ENCODE data around the gene SOST. TPM values are rescaled to one million over a fixed set of nuclear protein-coding genes. Genes with fewer than 3 reads are reported as not detected.

The SOST gene
- total and polyA plus RNA-seq, 4 experiments from 2014 or later, result not detected

DNA sequence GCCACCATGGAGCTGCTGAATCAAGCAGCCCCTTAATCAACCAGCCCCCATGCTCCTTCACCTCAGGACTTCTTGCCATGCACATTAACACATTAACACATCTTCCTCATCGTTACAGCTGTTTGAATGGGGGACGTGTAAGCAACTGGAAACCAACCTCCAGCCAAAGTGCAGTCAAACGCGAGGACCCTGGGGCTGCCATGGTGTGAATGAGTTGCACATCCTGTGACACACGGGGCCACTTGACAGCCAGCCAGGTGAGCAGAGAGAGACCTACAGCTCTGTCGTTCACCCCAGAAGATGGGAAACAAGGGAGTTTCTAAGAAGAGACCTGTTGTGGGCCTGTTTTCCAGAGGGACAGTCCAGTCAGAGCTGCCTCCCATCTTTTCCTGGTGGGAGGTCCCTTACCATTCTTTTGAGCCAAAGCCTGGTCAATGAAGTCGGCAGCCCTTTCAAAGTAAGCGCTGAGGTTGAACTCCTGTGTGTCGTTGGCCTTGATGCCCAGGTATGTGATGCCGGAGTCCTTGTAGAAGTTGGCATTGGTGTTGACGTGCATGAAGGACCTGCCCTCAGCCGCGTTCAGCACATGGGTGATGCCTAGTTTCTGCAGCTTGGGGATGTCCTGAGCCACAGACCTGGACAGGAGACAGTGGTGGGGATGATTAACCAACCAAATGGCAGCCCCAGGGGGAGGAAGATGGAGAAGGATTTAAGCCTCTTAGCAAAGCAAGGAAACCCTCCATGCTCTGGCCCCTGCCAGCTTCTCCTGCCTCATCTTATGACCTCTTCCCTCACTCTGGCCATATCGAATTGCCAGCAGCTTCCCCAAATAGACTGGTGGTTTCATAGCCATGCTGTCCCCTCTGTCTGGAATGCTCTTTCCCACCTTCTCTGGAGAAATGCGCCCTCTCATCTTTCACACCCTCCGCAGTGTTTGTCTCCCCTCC, 16.0 kb upstream of the SOST start:
- Mint-ChIP-seq H3K27me3 (no peaks in the 10 kb centered on the region), H3K4me3 (no peak overlapping the region), H3K9me3 (no peaks in the 10 kb centered on the region), H3K36me3 (peaks cover 26 to 30% of the 10 kb centered on the region in 2 donors), H3K4me1 (peaks cover 0 to 10% (median 3%) of the 10 kb centered on the region in 4 donors), H3K27ac (peak overlapping the region in 1 of 7 donors; percentile 38)
- H3K4me1 ChIP-seq (ENCODE audit: insufficient read depth, low read length), result peaks cover 9% of the 10 kb centered on the region
- H3K27ac ChIP-seq (ENCODE audit: low read depth, low read length), result no peak overlapping the region
- H3K27me3 ChIP-seq (ENCODE audit: insufficient read depth, low read length), result no peaks in the 10 kb centered on the region
- no peaks in the 10 kb centered on the region for H3K9me3 ChIP-seq (ENCODE audit: control insufficient read depth in 1 of 2, low read length in 2 of 2)
- CTCF ChIA-PET (ENCODE audit: partially characterized antibody), result interaction anchor here (1.2 to 2.7 kb wide), 2 partner anchors 8 to 14 kb away, joined by 4 to 20 read pairs; no protein-coding TSS in a partner anchor
- intact Hi-C loops (cut with micrococcal nuclease), result no loop called here
- H3K4me3 ChIP-seq (ENCODE audit: low read length in 2 of 2), result no peak overlapping the region
- no peak for DNase-seq
- POLR2A ChIA-PET (ENCODE audit: partially characterized antibody), result no interaction called here
- H3K36me3 ChIP-seq (ENCODE audit: insufficient read depth, low read length), result no peaks in the 10 kb centered on the region

DNA sequence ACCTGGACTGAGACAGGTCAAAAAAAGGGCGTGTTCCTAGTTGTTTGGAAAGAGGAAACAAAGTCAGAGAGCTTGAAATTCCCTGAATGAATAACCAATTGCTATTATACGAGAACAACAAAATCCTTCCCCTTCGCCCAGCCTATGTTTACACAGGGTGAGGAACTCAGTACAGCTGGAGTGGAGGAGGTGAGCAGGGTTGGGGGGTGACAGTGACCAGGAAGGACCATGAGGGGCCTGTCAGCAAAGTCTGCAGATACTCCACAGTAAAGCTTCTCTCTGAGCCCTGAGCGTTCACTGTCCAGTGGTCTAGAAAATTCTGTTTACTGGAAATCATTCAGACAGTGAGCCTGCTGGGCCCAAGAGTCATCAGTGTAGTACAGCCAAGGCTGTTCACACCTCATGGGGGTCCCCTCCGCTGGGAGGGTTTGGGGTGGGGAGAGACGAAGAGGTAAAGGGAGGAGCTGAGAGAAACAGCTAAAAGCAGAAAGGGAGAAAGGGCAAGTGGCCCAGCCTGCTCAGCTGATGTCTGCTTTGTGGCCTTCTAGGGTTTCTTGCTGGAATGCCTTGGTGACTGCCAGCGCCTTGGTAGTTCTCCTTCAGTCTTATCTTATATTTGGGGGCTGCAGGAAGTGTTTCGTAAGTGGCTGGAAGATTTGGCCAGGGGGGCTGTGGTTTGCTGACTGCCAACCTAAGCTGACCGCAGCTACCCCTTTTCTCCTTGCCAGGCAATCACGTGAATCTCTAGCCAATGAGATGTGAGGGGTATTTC, 14.5 kb upstream of the SOST start:
- H3K9me3 ChIP-seq (ENCODE audit: control insufficient read depth in 1 of 2, low read length in 2 of 2), result no peaks in the 10 kb centered on the region
- peaks cover 3% of the 10 kb centered on the region for H3K4me1 ChIP-seq (ENCODE audit: insufficient read depth, low read length)
- no peaks in the 10 kb centered on the region for H3K27me3 Mint-ChIP-seq
- H3K36me3 Mint-ChIP-seq, result peaks cover 32 to 38% of the 10 kb centered on the region in 2 donors
- POLR2A ChIA-PET (ENCODE audit: partially characterized antibody), result interaction anchor here (1.0 kb wide), 1 partner anchor 78 kb away, joined by 4 read pairs; no protein-coding TSS in a partner anchor
- CTCF ChIA-PET (ENCODE audit: partially characterized antibody), result interaction anchor here (1.3 to 1.4 kb wide), 2 partner anchors 12 to 14 kb away, joined by 3 to 5 read pairs; partner anchors contain the start of gene SOST
- no peaks in the 10 kb centered on the region for H3K36me3 ChIP-seq (ENCODE audit: insufficient read depth, low read length)
- H3K27me3 ChIP-seq (ENCODE audit: insufficient read depth, low read length), result no peaks in the 10 kb centered on the region
- no peak overlapping the region for H3K4me3 ChIP-seq (ENCODE audit: low read length in 2 of 2)
- intact Hi-C loops (cut with micrococcal nuclease), result no loop called here
- peaks cover 0 to 4% (median 3%) of the 10 kb centered on the region in 4 donors for H3K4me1 Mint-ChIP-seq
- no peaks in the 10 kb centered on the region for H3K9me3 Mint-ChIP-seq
- no peak overlapping the region for H3K27ac ChIP-seq (ENCODE audit: low read depth, low read length)
- no peak for DNase-seq
- H3K4me3 Mint-ChIP-seq, result no peak overlapping the region
- peak overlapping the region in 1 of 7 donors; percentile 5 for H3K27ac Mint-ChIP-seq

DNA sequence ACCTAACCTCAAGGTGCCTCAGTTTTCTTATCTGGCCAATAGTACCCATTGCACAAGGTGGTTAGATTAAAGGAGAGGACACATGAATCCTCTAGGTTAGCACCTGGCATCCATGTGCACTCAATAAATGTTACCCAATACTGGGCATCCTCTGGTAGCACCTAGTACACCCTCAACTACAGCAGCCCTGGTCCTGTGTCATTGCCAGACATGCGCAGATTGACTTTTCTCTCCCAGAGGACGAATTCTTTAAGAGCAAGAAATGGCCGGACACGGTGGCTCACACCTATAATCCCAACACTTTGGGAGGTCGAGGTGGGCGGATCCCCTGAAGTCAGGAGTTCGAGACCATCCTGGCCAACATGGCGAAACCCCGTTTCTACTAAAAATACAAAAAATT, 12.9 kb upstream of the SOST start:
- Histone ChIP-seq H3K27ac (ENCODE audit: low read depth, low read length) (no peak overlapping the region), H3K27me3 (ENCODE audit: insufficient read depth, low read length) (no peaks in the 10 kb centered on the region), H3K36me3 (ENCODE audit: insufficient read depth, low read length) (no peaks in the 10 kb centered on the region), H3K9me3 (ENCODE audit: control insufficient read depth in 1 of 2, low read length in 2 of 2) (no peaks in the 10 kb centered on the region), H3K4me1 (ENCODE audit: insufficient read depth, low read length) (no peaks in the 10 kb centered on the region), H3K4me3 (ENCODE audit: low read length in 2 of 2) (no peak overlapping the region)
- ChIA-PET CTCF (ENCODE audit: partially characterized antibody) (no interaction called here), POLR2A (ENCODE audit: partially characterized antibody) (no interaction called here)
- H3K4me3 Mint-ChIP-seq, result no peak overlapping the region
- no peak for DNase-seq
- H3K27ac Mint-ChIP-seq, result no peak overlapping the region
- intact Hi-C loops (cut with micrococcal nuclease), result no loop called here
- no peaks in the 10 kb centered on the region for H3K27me3 Mint-ChIP-seq
- peaks cover 32 to 38% of the 10 kb centered on the region in 2 donors for H3K36me3 Mint-ChIP-seq
- no peaks in the 10 kb centered on the region for H3K9me3 Mint-ChIP-seq
- H3K4me1 Mint-ChIP-seq, result peaks cover 0 to 4% (median under 1%) of the 10 kb centered on the region in 4 donors

DNA sequence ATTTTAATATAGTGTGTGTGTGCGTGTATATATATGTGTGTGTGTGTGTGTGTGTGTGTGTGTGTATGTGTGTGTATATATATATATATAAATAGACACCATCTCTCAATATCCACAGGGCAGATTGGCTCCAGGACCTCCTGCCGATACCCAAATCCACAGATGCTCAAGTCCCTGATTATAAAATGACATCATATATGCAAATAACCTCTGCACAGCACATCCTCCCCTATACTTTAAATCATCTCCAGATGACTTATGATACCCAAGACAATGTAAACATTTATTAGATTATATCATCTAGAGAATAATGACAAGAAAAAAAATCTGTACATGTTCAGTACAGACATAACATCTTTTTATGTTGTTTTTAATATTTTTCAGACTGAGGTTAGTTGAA, 12.4 kb upstream of the SOST start:
- DNase-seq, result no peak
- no peak overlapping the region for H3K27ac ChIP-seq (ENCODE audit: low read depth, low read length)
- no peaks in the 10 kb centered on the region for H3K4me1 ChIP-seq (ENCODE audit: insufficient read depth, low read length)
- no peaks in the 10 kb centered on the region for H3K9me3 Mint-ChIP-seq
- H3K4me3 ChIP-seq (ENCODE audit: low read length in 2 of 2), result no peak overlapping the region
- H3K36me3 Mint-ChIP-seq, result peaks cover 32 to 38% of the 10 kb centered on the region in 2 donors
- POLR2A ChIA-PET (ENCODE audit: partially characterized antibody), result no interaction called here
- H3K27ac Mint-ChIP-seq, result no peak overlapping the region
- H3K27me3 ChIP-seq (ENCODE audit: insufficient read depth, low read length), result no peaks in the 10 kb centered on the region
- no peaks in the 10 kb centered on the region for H3K36me3 ChIP-seq (ENCODE audit: insufficient read depth, low read length)
- intact Hi-C loops (cut with micrococcal nuclease), result no loop called here
- peaks cover 0 to 2% (median 0%) of the 10 kb centered on the region in 4 donors for H3K4me1 Mint-ChIP-seq
- H3K9me3 ChIP-seq (ENCODE audit: control insufficient read depth in 1 of 2, low read length in 2 of 2), result no peaks in the 10 kb centered on the region
- H3K4me3 Mint-ChIP-seq, result no peak overlapping the region
- no peaks in the 10 kb centered on the region for H3K27me3 Mint-ChIP-seq
- CTCF ChIA-PET (ENCODE audit: partially characterized antibody), result interaction anchor here (16.4 kb wide), 1 partner anchor 74 kb away, joined by 625 read pairs; no protein-coding TSS in a partner anchor

DNA sequence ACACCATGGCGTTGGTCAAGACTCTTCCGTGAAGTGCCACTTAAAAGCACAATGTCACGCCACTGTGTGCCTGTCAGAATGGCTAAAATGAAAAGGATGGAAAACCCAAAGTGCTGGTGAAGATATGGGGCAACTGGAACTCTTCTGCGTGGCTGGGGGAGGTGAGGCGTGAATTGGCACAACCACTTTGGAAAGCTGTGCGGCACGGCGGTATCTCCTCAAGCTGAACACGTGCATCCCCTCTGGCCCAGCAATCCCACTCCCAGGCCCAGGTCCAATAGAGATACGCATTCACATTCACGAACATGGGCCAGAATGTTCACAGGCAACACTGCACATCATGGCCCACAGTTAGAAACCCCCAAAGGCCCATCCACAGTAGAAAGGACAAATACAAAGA, 11.3 kb upstream of the SOST start:
- Histone ChIP-seq H3K27me3 (ENCODE audit: insufficient read depth, low read length) (no peaks in the 10 kb centered on the region), H3K27ac (ENCODE audit: low read depth, low read length) (no peak overlapping the region), H3K9me3 (ENCODE audit: control insufficient read depth in 1 of 2, low read length in 2 of 2) (no peaks in the 10 kb centered on the region), H3K4me3 (ENCODE audit: low read length in 2 of 2) (no peak overlapping the region), H3K36me3 (ENCODE audit: insufficient read depth, low read length) (no peaks in the 10 kb centered on the region), H3K4me1 (ENCODE audit: insufficient read depth, low read length) (no peaks in the 10 kb centered on the region)
- Mint-ChIP-seq H3K36me3 (peaks cover 30 to 38% of the 10 kb centered on the region in 2 donors), H3K4me3 (no peak overlapping the region), H3K27ac (peak overlapping the region in 2 of 7 donors; percentile 8 to 14), H3K9me3 (no peaks in the 10 kb centered on the region), H3K27me3 (no peaks in the 10 kb centered on the region), H3K4me1 (no peaks in the 10 kb centered on the region)
- DNase-seq, result no peak
- intact Hi-C loops (cut with micrococcal nuclease), result no loop called here
- ChIA-PET CTCF (ENCODE audit: partially characterized antibody) (interaction anchor here (1.2 to 16.4 kb wide), 3 partner anchors 73 to 84 kb away, joined by 3 to 625 read pairs (median 4); partner anchors contain the start of gene CD300LG), POLR2A (ENCODE audit: partially characterized antibody) (no interaction called here)

DNA sequence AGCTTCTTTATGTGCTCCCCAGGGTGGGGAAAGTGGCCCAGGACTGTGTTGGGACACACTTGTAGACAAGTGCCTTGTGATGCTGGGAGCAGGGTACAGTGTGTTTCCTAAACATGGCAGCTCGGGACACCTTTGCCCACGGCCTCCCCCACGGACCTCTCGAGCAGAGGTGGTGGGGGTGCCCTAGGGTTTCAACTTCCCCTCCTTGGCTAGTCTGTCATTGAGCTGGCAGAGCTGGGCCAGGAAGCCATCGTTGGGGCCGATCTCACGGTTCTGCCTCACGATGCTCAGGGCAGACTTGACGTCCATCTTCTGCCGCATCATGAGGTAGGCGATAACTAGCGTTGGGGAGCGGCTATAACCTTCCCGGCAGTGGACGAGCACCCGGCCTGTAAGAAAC, 10.8 kb upstream of the SOST start:
- Mint-ChIP-seq H3K27ac (no peak overlapping the region), H3K4me1 (no peaks in the 10 kb centered on the region), H3K27me3 (no peaks in the 10 kb centered on the region), H3K4me3 (no peak overlapping the region), H3K9me3 (no peaks in the 10 kb centered on the region), H3K36me3 (peaks cover 30 to 38% of the 10 kb centered on the region in 2 donors)
- intact Hi-C loops (cut with micrococcal nuclease), result no loop called here
- DNase-seq, result no peak
- H3K4me3 ChIP-seq (ENCODE audit: low read length in 2 of 2), result no peak overlapping the region
- no peaks in the 10 kb centered on the region for H3K9me3 ChIP-seq (ENCODE audit: control insufficient read depth in 1 of 2, low read length in 2 of 2)
- H3K36me3 ChIP-seq (ENCODE audit: insufficient read depth, low read length), result no peaks in the 10 kb centered on the region
- H3K4me1 ChIP-seq (ENCODE audit: insufficient read depth, low read length), result no peaks in the 10 kb centered on the region
- no peak overlapping the region for H3K27ac ChIP-seq (ENCODE audit: low read depth, low read length)
- ChIA-PET CTCF (ENCODE audit: partially characterized antibody) (interaction anchor here (1.2 to 16.4 kb wide), 3 partner anchors 72 to 84 kb away, joined by 3 to 625 read pairs (median 4); partner anchors contain the start of gene CD300LG), POLR2A (ENCODE audit: partially characterized antibody) (no interaction called here)
- no peaks in the 10 kb centered on the region for H3K27me3 ChIP-seq (ENCODE audit: insufficient read depth, low read length)

DNA sequence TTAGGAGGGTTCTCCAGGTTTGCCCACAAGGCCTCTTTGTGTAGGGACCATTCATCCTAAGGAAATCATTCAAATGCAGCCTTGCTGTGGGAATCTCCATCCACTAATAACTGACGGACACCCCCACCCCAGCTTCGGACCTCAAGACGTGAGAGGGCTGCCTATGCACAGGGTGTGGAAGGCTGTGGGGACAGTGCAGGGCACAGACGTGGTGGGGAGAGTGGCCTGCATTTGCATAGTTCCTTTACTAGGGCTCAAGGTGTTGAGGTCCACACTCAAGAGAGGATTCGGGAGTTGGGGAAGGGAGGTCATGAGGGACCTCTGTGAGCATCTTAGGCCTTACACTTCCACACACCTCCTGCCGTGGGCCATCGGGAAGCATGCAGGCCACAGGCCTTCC, 10.4 kb upstream of the SOST start:
- H3K9me3 ChIP-seq (ENCODE audit: control insufficient read depth in 1 of 2, low read length in 2 of 2), result no peaks in the 10 kb centered on the region
- H3K27me3 ChIP-seq (ENCODE audit: insufficient read depth, low read length), result no peaks in the 10 kb centered on the region
- no peak overlapping the region for H3K4me3 Mint-ChIP-seq
- intact Hi-C loops (cut with micrococcal nuclease), result no loop called here
- no peak overlapping the region for H3K4me3 ChIP-seq (ENCODE audit: low read length in 2 of 2)
- H3K4me1 Mint-ChIP-seq, result no peaks in the 10 kb centered on the region
- no peak for DNase-seq
- no peak overlapping the region for H3K27ac ChIP-seq (ENCODE audit: low read depth, low read length)
- H3K36me3 ChIP-seq (ENCODE audit: insufficient read depth, low read length), result no peaks in the 10 kb centered on the region
- H3K27ac Mint-ChIP-seq, result no peak overlapping the region
- no peaks in the 10 kb centered on the region for H3K4me1 ChIP-seq (ENCODE audit: insufficient read depth, low read length)
- CTCF ChIA-PET (ENCODE audit: partially characterized antibody), result interaction anchor here (1.4 to 16.4 kb wide), 2 partner anchors 72 to 83 kb away, joined by 4 to 625 read pairs; no protein-coding TSS in a partner anchor
- H3K9me3 Mint-ChIP-seq, result no peaks in the 10 kb centered on the region
- POLR2A ChIA-PET (ENCODE audit: partially characterized antibody), result no interaction called here
- H3K27me3 Mint-ChIP-seq, result no peaks in the 10 kb centered on the region
- peaks cover 29 to 38% of the 10 kb centered on the region in 2 donors for H3K36me3 Mint-ChIP-seq
